ENCODE measurements around the gene MYF6.

Gene MYF6

GRCh38 chr12:80707830-80708258, 410 bp downstream of the MYF6 start:
- no peak for DNase-seq (ENCODE audit: low read depth)

- DNase-seq (ENCODE audit: low read depth) = no peak
Measured at GRCh38 chr12:80708259-80708974, 983 bp downstream of the MYF6 start.

- no peak for DNase-seq (ENCODE audit: low read depth)
Measured at GRCh38 chr12:80708975-80709328, 1.5 kb downstream of the MYF6 start.

- DNase-seq (ENCODE audit: low read depth) = no peak
Measured at GRCh38 chr12:80709811-80710726, 2.6 kb downstream of the MYF6 start.

GRCh38 chr12:80710727-80711449, 3.5 kb downstream of the MYF6 start:
- DNase-seq (ENCODE audit: low read depth) = no peak

GRCh38 chr12:80711866-80712265, 4.4 kb downstream of the MYF6 start:
- no peak for DNase-seq (ENCODE audit: low read depth)

GRCh38 chr12:80712866-80713265, 5.4 kb downstream of the MYF6 start:
- DNase-seq (ENCODE audit: low read depth) = no peak

- DNase-seq (ENCODE audit: low read depth) = no peak
Measured at GRCh38 chr12:80713419-80713818, 6.0 kb downstream of the MYF6 start.

GRCh38 chr12:80714055-80714454, 6.6 kb downstream of the MYF6 start:
- no peak for DNase-seq (ENCODE audit: low read depth)

- DNase-seq (ENCODE audit: low read depth) = no peak
Measured at GRCh38 chr12:80714846-80715245, 7.4 kb downstream of the MYF6 start.

GRCh38 chr12:80715713-80716249, 8.3 kb downstream of the MYF6 start:
- DNase-seq (ENCODE audit: low read depth) = no peak

- DNase-seq (ENCODE audit: low read depth) = no peak
Measured at GRCh38 chr12:80716696-80717469, 9.4 kb downstream of the MYF6 start, which contains the start of gene MYF5. Gene MYF5 (plus strand): TSS chr12:80716912. CDS start chr12:80717064, 152 bp downstream.

- DNase-seq (ENCODE audit: low read depth) = no peak
Measured at GRCh38 chr12:80717856-80718255, 10.4 kb downstream of the MYF6 start.

- no peak for DNase-seq (ENCODE audit: low read depth)
Measured at GRCh38 chr12:80720516-80720915, 13.1 kb downstream of the MYF6 start.

- DNase-seq (ENCODE audit: low read depth) = no peak
Measured at GRCh38 chr12:80721326-80721725, 13.9 kb downstream of the MYF6 start.

GRCh38 chr12:80745851-80746505, 38.5 kb downstream of the MYF6 start:
- no peak for DNase-seq (ENCODE audit: low read depth)

- no peak for DNase-seq (ENCODE audit: low read depth)
Measured at GRCh38 chr12:80747800-80748199, 40.4 kb downstream of the MYF6 start.

GRCh38 chr12:80749456-80749855, 42.0 kb downstream of the MYF6 start:
- no peak for DNase-seq (ENCODE audit: low read depth)

GRCh38 chr12:80752464-80752863, 45.0 kb downstream of the MYF6 start:
- DNase-seq (ENCODE audit: low read depth) = no peak

GRCh38 chr12:80754274-80754673, 46.8 kb downstream of the MYF6 start:
- no peak for DNase-seq (ENCODE audit: low read depth)

- DNase-seq (ENCODE audit: low read depth) = no peak
Measured at GRCh38 chr12:80756875-80757274, 49.4 kb downstream of the MYF6 start.
